K562 (cell line): ENCODE data around the gene KLHL22. TPM values are rescaled to one million over a fixed set of nuclear protein-coding genes. Genes with fewer than 3 reads are reported as not detected.

Experiments used
- CEBPG ChIP-seq, 3 experiments: fragments of 200-800 bp in 1 of 3; sonication (Bioruptor generic) in 1 of 3; sonication (generic) in 1 of 3; formaldehyde crosslinking in 1 of 3; IDR thresholded peaks in 2 of 3; conservative IDR thresholded peaks in 1 of 3; 2 replicates each; pipeline versions ENCODE4 v1.6.1 to v1.8.0; 2016 to 2022; ENCODE audit warnings: missing compliant biosample characterization in 2 of 3, missing genetic modification characterization in 2 of 3, mild to moderate bottlenecking in 1 of 3, missing genetic modification reagents in 1 of 3
- HDAC6 ChIP-seq: IDR thresholded peaks from 2 replicates; pipeline ENCODE4 v1.6.1; 2012; ENCODE audit warnings: low read depth, mild to moderate bottlenecking, control low read depth, inconsistent platforms, low read length, moderate library complexity
- HMGN3 ChIP-seq: IDR thresholded peaks from 2 replicates; pipeline ENCODE4 v1.6.1; 2011; ENCODE audit warnings: borderline replicate concordance, low read depth, mild to moderate bottlenecking, mixed read lengths, low read length; ENCODE audit not compliant: insufficient read length; ENCODE audit errors: extremely low read depth
- HNRNPLL ChIP-seq: fragments of 200-400 bp; formaldehyde crosslinking; IDR thresholded peaks from 2 replicates; pipeline ENCODE4 v1.6.1; 2017; ENCODE audit warnings: low read length, low read depth, mild to moderate bottlenecking; ENCODE audit not compliant: poor library complexity, severe bottlenecking
- KDM5B ChIP-seq: fragments of 200-600 bp; sonication (generic); IDR thresholded peaks from 2 replicates; pipeline ENCODE4 v1.6.1; 2012; ENCODE audit warnings: low read depth, mild to moderate bottlenecking, moderate library complexity, low read length, control low read depth, inconsistent platforms; ENCODE audit not compliant: insufficient replicate concordance
- MYC ChIP-seq, 2 experiments: fragments of 250-450 bp in 1 of 2; sonication (Bioruptor Pico) in 1 of 2; IDR thresholded peaks; 2 replicates each; pipeline versions ENCODE4 v1.5.1 to v1.6.1; 2012 to 2021; ENCODE audit warnings: low read depth in 2 of 2, borderline replicate concordance in 1 of 2, improper control_type of control experiment in 1 of 2, low read length in 1 of 2, mild to moderate bottlenecking in 1 of 2, moderate library complexity in 1 of 2
- PURB ChIP-seq: sonication (generic); formaldehyde crosslinking; IDR thresholded peaks from 2 replicates; pipeline ENCODE4 v1.9.0; 2021; ENCODE audit warnings: low read depth, mild to moderate bottlenecking, missing genetic modification reagents
- REST ChIP-seq, 2 experiments: fragments of 450-650 bp; formaldehyde crosslinking in 1 of 2; IDR thresholded peaks; 2 replicates each; pipeline versions ENCODE4 v1.4.0 to v1.6.1; 2014 to 2020; ENCODE audit warnings: mild to moderate bottlenecking in 2 of 2, borderline replicate concordance in 1 of 2, low read depth in 1 of 2
- SNRNP70 ChIP-seq: fragments of 200-400 bp; formaldehyde crosslinking; optimal IDR thresholded peaks from 2 replicates; pipeline ENCODE3; 2017; ENCODE audit warnings: low read depth, low read length
- TEAD4 ChIP-seq, 2 experiments: sonication (generic) in 1 of 2; formaldehyde crosslinking in 1 of 2; IDR thresholded peaks; 2 replicates each; pipeline versions ENCODE4 v1.6.1 to v1.8.0; 2012 to 2022; ENCODE audit warnings: borderline replicate concordance in 1 of 2, inconsistent platforms in 1 of 2, low read length in 1 of 2, mild to moderate bottlenecking in 1 of 2, missing genetic modification reagents in 1 of 2
- TSC22D4 ChIP-seq: fragments of 450-650 bp; IDR thresholded peaks from 2 replicates; pipeline ENCODE4 v1.6.1; 2016; ENCODE audit warnings: missing genetic modification characterization, missing biosample characterization, control low read depth
- ZNF175 ChIP-seq: fragments of 200-800 bp; sonication (Bioruptor generic); IDR thresholded peaks from 2 replicates; pipeline ENCODE4 v1.6.1; 2016; ENCODE audit warnings: low read depth, mild to moderate bottlenecking, missing genetic modification characterization, missing compliant biosample characterization
- ZNF253 ChIP-seq: fragments of 250-450 bp; sonication (Bioruptor Pico); conservative IDR thresholded peaks from 2 replicates; pipeline ENCODE4 v1.6.1; 2021; ENCODE audit warnings: mild to moderate bottlenecking
- polyA plus RNA-seq, 8 experiments: library from polyadenylated mRNA; depleted of rRNA in 4 of 8; stranded (reverse) in 5 of 8; unstranded in 3 of 8; fragments of >200 nt; fragmentation: Nextera tagmentation in 2 of 8; fragmentation: Illumina TruSeq in 1 of 8; extraction: Ambion mirVana in 2 of 8; extraction: Trizol in 1 of 8; gene quantifications; 2 replicates each; pipeline versions ENCODE4 v1.2.1 to v1.2.3, GENCODE V29; 2011 to 2014; ENCODE audit warnings: inconsistent platforms in 1 of 8, missing spikeins in 1 of 8
- total RNA-seq, 7 experiments: library from RNA; depleted of rRNA in 6 of 7; stranded (reverse); fragments of >200 nt in 6 of 7; fragmentation: Illumina TruSeq in 2 of 7; extraction: Trizol in 2 of 7; gene quantifications; 2 replicates each; pipeline versions ENCODE4 v1.2.1 to v1.2.3, GENCODE V29; 2011 to 2021; ENCODE audit warnings: low replicate concordance in 1 of 7
- TF ChIP-seq, protein P1 (sequence below): fragments of 450-650 bp; formaldehyde crosslinking; IDR thresholded peaks from 2 replicates; pipeline ENCODE4 v1.4.0; 2020; ENCODE audit warnings: mild to moderate bottlenecking, moderate library complexity

The KLHL22 gene
- total and polyA plus RNA-seq, 9 of the 15 experiments (the other 6 are each of a cell fraction or from before 2014, with no cell fraction given): 1.3 to 25.6 (median 15.2) TPM

DNA sequence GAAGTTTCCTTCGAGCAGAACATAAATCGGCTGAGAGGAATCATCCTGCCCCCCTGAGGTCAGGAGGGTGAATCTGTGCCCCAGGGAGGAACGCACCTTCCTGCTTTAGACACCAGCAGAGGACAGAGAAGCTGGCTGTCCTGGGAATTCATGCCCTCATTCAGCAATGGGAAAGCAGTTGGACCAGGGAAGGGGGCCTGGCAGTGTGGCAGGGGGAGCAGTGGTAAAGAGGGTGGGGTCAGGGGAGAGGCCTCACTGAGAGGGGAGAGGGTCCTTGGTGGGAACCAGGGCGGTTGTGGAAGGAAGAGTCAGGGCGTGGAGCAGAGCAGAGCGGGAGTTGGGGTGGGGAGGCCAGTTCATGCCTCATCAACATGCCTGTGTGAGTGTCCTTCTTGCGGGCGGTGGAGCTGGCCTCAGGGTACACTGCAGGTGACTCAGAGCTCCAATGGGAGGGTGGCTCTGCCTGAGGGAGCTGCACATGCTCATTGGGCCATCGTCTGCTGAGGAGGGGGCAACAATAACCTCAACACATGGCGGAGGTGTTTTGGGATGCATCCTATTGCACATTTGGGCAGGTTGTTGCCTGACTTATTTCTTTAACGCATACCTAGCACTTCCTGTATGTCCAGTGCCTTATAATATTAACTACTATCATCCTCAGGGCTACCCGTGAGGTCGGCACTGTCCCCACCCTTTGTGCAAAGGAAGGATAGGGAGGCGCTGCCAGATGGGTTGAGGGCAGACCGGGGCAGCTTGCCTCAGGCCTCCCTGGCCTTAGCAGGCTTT is 35.0 kb upstream of the KLHL22 start (continued):
- TF ChIP-seq TEAD4 (IDR thresholded peaks at IDR 0.05; ENCODE audit: low read length) (no peak), TEAD4 (CRISPR knock-in tag; IDR thresholded peaks at IDR 0.05; ENCODE audit: borderline replicate concordance) (peak; percentile 74; the same call in 1 of the 2 replicates), PURB (CRISPR knock-in tag) (0 out of 2 replicates have a peak, but pooled peaks have one; percentile 26), REST (IDR thresholded peaks at IDR 0.05; ENCODE audit: borderline replicate concordance) (no peak), REST (CRISPR knock-in tag; IDR thresholded peaks at IDR 0.05; ENCODE audit: low read depth) (0 out of 2 replicates have a peak, but pooled peaks have one; percentile 28), HNRNPLL (peak; percentile 36), SNRNP70 (peak; percentile 64), HMGN3 (peak; percentile 10), KDM5B (peak; percentile 27), MYC (IDR thresholded peaks at IDR 0.05; ENCODE audit: low read depth, low read length) (no peak), MYC (CRISPR knock-in tag; IDR thresholded peaks at IDR 0.05; ENCODE audit: borderline replicate concordance, low read depth) (0 out of 2 replicates have a peak, but pooled peaks have one; percentile 21), HDAC6 (no peak), CEBPG (CRISPR knock-in tag; IDR thresholded peaks at IDR 0.05) (0 out of 2 replicates have a peak, but pooled peaks have one; percentile 27), CEBPG (tag; conservative IDR thresholded peaks at IDR 0.05 in 1 of 2, IDR thresholded peaks at IDR 0.05 in 1 of 2) (no peak), ZNF253 (CRISPR knock-in tag) (no peak), ZNF175 (no peak), TSC22D4 (tag) (0 out of 2 replicates have a peak, but pooled peaks have one; percentile 46)
- TF ChIP-seq, protein P1, sequence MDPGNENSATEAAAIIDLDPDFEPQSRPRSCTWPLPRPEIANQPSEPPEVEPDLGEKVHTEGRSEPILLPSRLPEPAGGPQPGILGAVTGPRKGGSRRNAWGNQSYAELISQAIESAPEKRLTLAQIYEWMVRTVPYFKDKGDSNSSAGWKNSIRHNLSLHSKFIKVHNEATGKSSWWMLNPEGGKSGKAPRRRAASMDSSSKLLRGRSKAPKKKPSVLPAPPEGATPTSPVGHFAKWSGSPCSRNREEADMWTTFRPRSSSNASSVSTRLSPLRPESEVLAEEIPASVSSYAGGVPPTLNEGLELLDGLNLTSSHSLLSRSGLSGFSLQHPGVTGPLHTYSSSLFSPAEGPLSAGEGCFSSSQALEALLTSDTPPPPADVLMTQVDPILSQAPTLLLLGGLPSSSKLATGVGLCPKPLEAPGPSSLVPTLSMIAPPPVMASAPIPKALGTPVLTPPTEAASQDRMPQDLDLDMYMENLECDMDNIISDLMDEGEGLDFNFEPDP (CRISPR knock-in tag): 0 out of 2 replicates have a peak, but pooled peaks have one; percentile 42
